ENCODE results near the gene TRIO. TPM values are rescaled to one million over a fixed set of nuclear protein-coding genes. Genes with fewer than 3 reads are reported as not detected.
A peak's percentile ranks its signal among the peaks of the same experiment; 100 is the strongest.

The TRIO gene
- polyA plus RNA-seq, 1 donor (not counting 4 experiments of a cell fraction or from before 2014, with no cell fraction given), result 57.2 TPM

GRCh38 chr5:14472986-14473567, 329.9 kb downstream of the TRIO start:
- H3K36me3 ChIP-seq (ENCODE audit: control insufficient read depth in 2 of 2, extremely low read depth in 1 of 2, insufficient read depth in 2 of 2, low read length in 2 of 2), result peaks cover 20 to 26% of the 10 kb centered on the region in 2 experiments

GRCh38 chr5:14475045-14475444, 331.9 kb downstream of the TRIO start:
- H2AFZ ChIP-seq (ENCODE audit: control insufficient read depth, low read length), result no peak overlapping the region
- no peak overlapping the region for H3K4me2 ChIP-seq (ENCODE audit: control insufficient read depth, extremely low read depth, insufficient read depth, low read depth, low read length)
- H3K79me2 ChIP-seq (ENCODE audit: control insufficient read depth, insufficient read depth, low read length), result no peaks in the 10 kb centered on the region
- no peak overlapping the region for H3K4me3 ChIP-seq (ENCODE audit: control insufficient read depth in 2 of 3, extremely low read depth in 1 of 3, insufficient read depth in 2 of 3, low read depth in 1 of 3, low read length in 3 of 3)
- H3K27ac ChIP-seq (ENCODE audit: control insufficient read depth, insufficient read depth, low read length), result peak overlapping the region; percentile 34
- no peaks in the 10 kb centered on the region for H3K9me1 ChIP-seq (ENCODE audit: control insufficient read depth, extremely low read depth, insufficient read depth, low read length)
- TF ChIP-seq EZH2 (IDR thresholded peaks at IDR 0.05; ENCODE audit: low read length), result no peak
- no peak for TF ChIP-seq CTCF (optimal IDR thresholded peaks at IDR 0.05 in 1 of 3, IDR thresholded peaks at IDR 0.05 in 1 of 3, conservative IDR thresholded peaks at IDR 0.05 in 1 of 3; ENCODE audit: extremely low read depth in 1 of 3, insufficient read depth in 2 of 3, low read length in 3 of 3)
- H3K4me1 ChIP-seq (ENCODE audit: control insufficient read depth, extremely low read depth, insufficient read depth, low read length), result peaks cover 28% of the 10 kb centered on the region
- H3K9me3 ChIP-seq (ENCODE audit: control insufficient read depth, low read depth, low read length), result no peaks in the 10 kb centered on the region
- dilution Hi-C loops (cut with MboI; ENCODE audit: extremely low pct_ligation_motif_present, low sequenced_read_pairs), result no loop called here
- no peaks in the 10 kb centered on the region for H3K27me3 ChIP-seq (ENCODE audit: control insufficient read depth, extremely low read depth, insufficient read depth, low read length)
- H4K20me1 ChIP-seq (ENCODE audit: control insufficient read depth, extremely low read depth, insufficient read depth, low read length), result no peaks in the 10 kb centered on the region
- FAIRE-seq (no peak), DNase-seq (ENCODE audit: low read depth, low spot score) (peak; percentile 66)
- H3K9ac ChIP-seq (ENCODE audit: control insufficient read depth, extremely low read depth, insufficient read depth, low read length), result no peak overlapping the region
- peaks cover 27 to 36% of the 10 kb centered on the region in 2 experiments for H3K36me3 ChIP-seq (ENCODE audit: control insufficient read depth in 2 of 2, extremely low read depth in 1 of 2, insufficient read depth in 2 of 2, low read length in 2 of 2)

More at GRCh38 chr5:14472986-14473567, 329.9 kb downstream of the TRIO start:
- H3K4me3 ChIP-seq (ENCODE audit: control insufficient read depth in 2 of 3, extremely low read depth in 1 of 3, insufficient read depth in 2 of 3, low read depth in 1 of 3, low read length in 3 of 3), result no peak overlapping the region
- H3K4me1 ChIP-seq (ENCODE audit: control insufficient read depth, extremely low read depth, insufficient read depth, low read length), result peaks cover 28% of the 10 kb centered on the region
- no peaks in the 10 kb centered on the region for H3K79me2 ChIP-seq (ENCODE audit: control insufficient read depth, insufficient read depth, low read length)
- no peak overlapping the region for H3K4me2 ChIP-seq (ENCODE audit: control insufficient read depth, extremely low read depth, insufficient read depth, low read depth, low read length)
- H2AFZ ChIP-seq (ENCODE audit: control insufficient read depth, low read length), result no peak overlapping the region
- FAIRE-seq (no peak), DNase-seq (ENCODE audit: low read depth, low spot score) (no peak)
- no peaks in the 10 kb centered on the region for H3K9me3 ChIP-seq (ENCODE audit: control insufficient read depth, low read depth, low read length)
- H3K27ac ChIP-seq (ENCODE audit: control insufficient read depth, insufficient read depth, low read length), result no peak overlapping the region
- no peaks in the 10 kb centered on the region for H4K20me1 ChIP-seq (ENCODE audit: control insufficient read depth, extremely low read depth, insufficient read depth, low read length)
- no peak overlapping the region for H3K9ac ChIP-seq (ENCODE audit: control insufficient read depth, extremely low read depth, insufficient read depth, low read length)
- H3K27me3 ChIP-seq (ENCODE audit: control insufficient read depth, extremely low read depth, insufficient read depth, low read length), result no peaks in the 10 kb centered on the region
- H3K9me1 ChIP-seq (ENCODE audit: control insufficient read depth, extremely low read depth, insufficient read depth, low read length), result no peaks in the 10 kb centered on the region
- dilution Hi-C loops (cut with MboI; ENCODE audit: extremely low pct_ligation_motif_present, low sequenced_read_pairs), result no loop called here
- TF ChIP-seq EZH2 (IDR thresholded peaks at IDR 0.05; ENCODE audit: low read length) (no peak), CTCF (optimal IDR thresholded peaks at IDR 0.05 in 1 of 3, IDR thresholded peaks at IDR 0.05 in 1 of 3, conservative IDR thresholded peaks at IDR 0.05 in 1 of 3; ENCODE audit: extremely low read depth in 1 of 3, insufficient read depth in 2 of 3, low read length in 3 of 3) (no peak)

Data from keratinocyte (primary cell).